ENCODE data around the gene VAMP5. TPM values are rescaled to one million over a fixed set of nuclear protein-coding genes. Genes with fewer than 3 reads are reported as not detected.
"Not testable (repeated sequence)": the region's sequence is repeated elsewhere in the genome, so short reads cannot be mapped to it uniquely, and the experiment has no call there.

VAMP5 gene
- total and polyA plus RNA-seq, 8 donors: 49.6 to 87.7 (median 56.4) TPM

GRCh38 chr2:85589181-85589580, 5.0 kb downstream of the VAMP5 start:
- no peak overlapping the region for H3K4me3 ChIP-seq
- H3K36me3 ChIP-seq: no peaks in the 10 kb centered on the region
- ATAC-seq (no peak), DNase-seq (peak in 1 of 4 donors; percentile 55)
- H3K9me3 ChIP-seq: no peaks in the 10 kb centered on the region
- TF ChIP-seq CTCF (IDR thresholded peaks at IDR 0.05): no peak
- H3K4me1 ChIP-seq: peaks cover 63 to 89% of the 10 kb centered on the region in 2 donors
- intact Hi-C loops (cut with DNase I): no loop called here
- no peaks in the 10 kb centered on the region for H3K27me3 ChIP-seq
- peak overlapping the region; percentile 89 to 92 for H3K27ac ChIP-seq

GRCh38 chr2:85589982-85590791, 6.0 kb downstream of the VAMP5 start:
- Histone ChIP-seq H3K4me3 (no peak overlapping the region), H3K4me1 (peaks cover 67 to 87% of the 10 kb centered on the region in 2 donors), H3K36me3 (no peaks in the 10 kb centered on the region), H3K9me3 (no peaks in the 10 kb centered on the region), H3K27ac (peak overlapping the region; percentile 89 to 92), H3K27me3 (no peaks in the 10 kb centered on the region)
- ATAC-seq: peak; percentile 66
- no peak for TF ChIP-seq CTCF (IDR thresholded peaks at IDR 0.05)
- intact Hi-C loops (cut with DNase I): no loop called here
- DNase-seq: peak in 2 of 4 donors; percentile 71 to 73

GRCh38 chr2:85590950-85591349, 6.7 kb downstream of the VAMP5 start:
- no peaks in the 10 kb centered on the region for H3K27me3 ChIP-seq
- H3K9me3 ChIP-seq: no peaks in the 10 kb centered on the region
- no peak for TF ChIP-seq CTCF (IDR thresholded peaks at IDR 0.05)
- DNase-seq: no peak
- H3K36me3 ChIP-seq: no peaks in the 10 kb centered on the region
- H3K4me1 ChIP-seq: peaks cover 59 to 79% of the 10 kb centered on the region in 2 donors
- H3K27ac ChIP-seq: peak overlapping the region; percentile 89 to 92
- intact Hi-C loops (cut with DNase I): no loop called here
- no peak overlapping the region for H3K4me3 ChIP-seq
- ATAC-seq: no peak

GRCh38 chr2:85591563-85591962, 7.3 kb downstream of the VAMP5 start:
- Histone ChIP-seq H3K27me3 (no peaks in the 10 kb centered on the region), H3K36me3 (peaks cover 0 to 2% of the 10 kb centered on the region in 2 donors), H3K27ac (peak overlapping the region; percentile 89 to 92), H3K9me3 (no peaks in the 10 kb centered on the region), H3K4me3 (no peak overlapping the region), H3K4me1 (peaks cover 61 to 78% of the 10 kb centered on the region in 2 donors)
- intact Hi-C loops (cut with DNase I): no loop called here
- ATAC-seq (no peak), DNase-seq (no peak)
- no peak for TF ChIP-seq CTCF (IDR thresholded peaks at IDR 0.05)

GRCh38 chr2:85592299-85592698, 8.1 kb downstream of the VAMP5 start:
- H3K36me3 ChIP-seq; intact Hi-C loops (cut with DNase I); DNase-seq; H3K27me3 ChIP-seq; ATAC-seq; H3K9me3 ChIP-seq; H3K4me3 ChIP-seq: not testable (repeated sequence)
- peaks cover 60 to 78% of the 10 kb centered on the region in 2 donors for H3K4me1 ChIP-seq
- H3K27ac ChIP-seq: peak overlapping the region in 1 of 2 donors; percentile 92
